Tibial nerve (tissue), 4 donors: ENCODE data around the gene CFAP73. TPM values are rescaled to one million over a fixed set of nuclear protein-coding genes. Genes with fewer than 3 reads are reported as not detected.

Experiments
- DNase-seq, 2 donors: peaks; one replicate each; pipeline ENCODE4 v3.0.0-alpha.2; 2019; ENCODE audit warnings: low spot score in 2 of 2
- H3K27ac ChIP-seq, 4 donors: fragments of 200-600 bp; sonication (generic) in 3 of 4; one replicate each; pipeline ENCODE4 v1.5.1; 2017 to 2019; ENCODE audit warnings: mild to moderate bottlenecking in 1 of 4
- H3K27me3 ChIP-seq, 2 donors: fragments of 200-600 bp; sonication (generic) in 1 of 2; one replicate each; pipeline versions ENCODE4 v1.5.1 to v1.6.0; 2017 to 2019
- H3K36me3 ChIP-seq, 3 donors: fragments of 200-600 bp; sonication (generic); one replicate each; pipeline ENCODE4 v1.5.1; 2018 to 2019
- H3K4me1 ChIP-seq, 4 donors: fragments of 200-600 bp; sonication (generic) in 3 of 4; one replicate each; pipeline ENCODE4 v1.5.1; 2017 to 2019
- H3K4me3 ChIP-seq, 4 donors: fragments of 200-600 bp; sonication (generic) in 3 of 4; one replicate each; pipeline ENCODE4 v1.5.1; 2017 to 2019; ENCODE audit warnings: mild to moderate bottlenecking in 1 of 4, moderate library complexity in 1 of 4
- H3K9me3 ChIP-seq, 4 donors: fragments of 200-600 bp; sonication (generic) in 3 of 4; one replicate each; pipeline ENCODE4 v1.5.1; 2017 to 2019
- CTCF ChIP-seq, 5 experiments: fragments of 200-600 bp in 3 of 5; fragments of 450-650 bp in 2 of 5; sonication (generic) in 3 of 5; IDR thresholded peaks; one replicate each; pipeline ENCODE4 v1.5.1; 2016 to 2019; ENCODE audit warnings: antibody characterized with exemption in 5 of 5, mild to moderate bottlenecking in 3 of 5, moderate library complexity in 2 of 5
- EP300 ChIP-seq, 2 donors: sonication (generic); formaldehyde crosslinking; IDR thresholded peaks; one replicate each; pipeline ENCODE4 v1.6.1; 2017; ENCODE audit warnings: antibody characterized with exemption in 2 of 2, mild to moderate bottlenecking in 1 of 2
- POLR2A ChIP-seq, 2 donors: fragments of 450-650 bp; IDR thresholded peaks; one replicate each; pipeline ENCODE4 v1.6.1; 2017; ENCODE audit warnings: antibody characterized with exemption in 2 of 2, mild to moderate bottlenecking in 2 of 2, moderate library complexity in 2 of 2
- WGBS, 2 donors: methylation state at CpG; one replicate each; pipeline ENCODE4 v1.1.5; 2018; 5-methylcytosine and 5-hydroxymethylcytosine counted together
- total RNA-seq, 4 donors: library from RNA; depleted of rRNA; stranded (reverse); fragments of >200 nt; gene quantifications; one replicate each; pipeline ENCODE4 v1.1.0, GENCODE V29; 2016

The CFAP73 gene
- total RNA-seq, 4 donors from 2014 or later: not detected

- H3K36me3 ChIP-seq: no peaks in the 10 kb centered on the region
- TF ChIP-seq POLR2A (IDR thresholded peaks at IDR 0.05): no peak
- no peak for TF ChIP-seq EP300 (IDR thresholded peaks at IDR 0.05)
- TF ChIP-seq CTCF (IDR thresholded peaks at IDR 0.05): no peak
- H3K4me1 ChIP-seq: no peaks in the 10 kb centered on the region
- H3K27me3 ChIP-seq: peaks cover 0 to 10% of the 10 kb centered on the region in 2 donors
- DNase-seq: no peak
- peaks cover 0 to 19% (median 0%) of the 10 kb centered on the region in 4 donors for H3K9me3 ChIP-seq
- no peak overlapping the region for H3K4me3 ChIP-seq
- WGBS, 2 donors: 75 to 76% methylated on average over 3 of the region's 3 CpGs
- no peak overlapping the region for H3K27ac ChIP-seq
Observed at GRCh38 chr12:113120670-113121370, 28.7 kb upstream of the CFAP73 start.

GRCh38 chr12:113127791-113128199 is 21.7 kb upstream of the CFAP73 start:
- TF ChIP-seq POLR2A (IDR thresholded peaks at IDR 0.05) (no peak), CTCF (IDR thresholded peaks at IDR 0.05) (no peak), EP300 (IDR thresholded peaks at IDR 0.05) (no peak)
- 29 to 38% methylated on average over 12 to 15 of the region's 15 CpGs for WGBS, 2 donors
- no peak for DNase-seq

GRCh38 chr12:113128802-113129663 is 20.5 kb upstream of the CFAP73 start:
- no peaks in the 10 kb centered on the region for H3K36me3 ChIP-seq
- TF ChIP-seq POLR2A (IDR thresholded peaks at IDR 0.05) (no peak), EP300 (IDR thresholded peaks at IDR 0.05) (no peak), CTCF (IDR thresholded peaks at IDR 0.05) (no peak)
- H3K4me1 ChIP-seq: no peaks in the 10 kb centered on the region
- H3K4me3 ChIP-seq: no peak overlapping the region
- peaks cover 0 to 18% of the 10 kb centered on the region in 2 donors for H3K27me3 ChIP-seq
- no peak for DNase-seq
- peak overlapping the region in 1 of 4 donors; percentile 80 for H3K27ac ChIP-seq
- 46 to 49% methylated on average over 9 of the region's 9 CpGs for WGBS, 2 donors
- peaks cover 0 to 3% (median 0%) of the 10 kb centered on the region in 4 donors for H3K9me3 ChIP-seq

More at GRCh38 chr12:113127791-113128199, 21.7 kb upstream of the CFAP73 start:
- Histone ChIP-seq H3K27ac (no peak overlapping the region), H3K36me3 (no peaks in the 10 kb centered on the region), H3K27me3 (peaks cover 0 to 14% of the 10 kb centered on the region in 2 donors), H3K4me1 (no peaks in the 10 kb centered on the region), H3K4me3 (no peak overlapping the region), H3K9me3 (peaks cover 0 to 14% (median 0%) of the 10 kb centered on the region in 4 donors)

GRCh38 chr12:113129664-113130456 is 19.7 kb upstream of the CFAP73 start:
- 55 to 58% methylated on average over 16 to 17 of the region's 17 CpGs for WGBS, 2 donors
- H3K27me3 ChIP-seq: peaks cover 0 to 24% of the 10 kb centered on the region in 2 donors
- DNase-seq: no peak
- TF ChIP-seq POLR2A (IDR thresholded peaks at IDR 0.05): no peak
- no peak for TF ChIP-seq EP300 (IDR thresholded peaks at IDR 0.05)
- TF ChIP-seq CTCF (IDR thresholded peaks at IDR 0.05): no peak
- H3K27ac ChIP-seq: peak overlapping the region in 3 of 4 donors; percentile 34 to 80 (median 46)
- H3K36me3 ChIP-seq: no peaks in the 10 kb centered on the region
- H3K9me3 ChIP-seq: peaks cover 0 to 3% (median 0%) of the 10 kb centered on the region in 4 donors
- H3K4me3 ChIP-seq: no peak overlapping the region
- H3K4me1 ChIP-seq: no peaks in the 10 kb centered on the region
